Right lobe of liver (tissue), 6 donors: Measurements from ENCODE around the gene ORC6. TPM values are rescaled to one million over a fixed set of nuclear protein-coding genes. Genes with fewer than 3 reads are reported as not detected.
A peak's percentile ranks its signal among the peaks of the same experiment; 100 is the strongest.

Source experiments
- ATAC-seq, 4 donors: fragments of 200-7000 bp; cut with Tn5 transposase; one replicate each; pipeline ENCODE4 v1.9.1; 2020; ENCODE audit warnings: mild to moderate bottlenecking in 4 of 4, moderate library complexity in 4 of 4
- DNase-seq, 3 donors: peaks; one replicate each; pipeline ENCODE4 v3.0.0-alpha.2; 2020
- H3K27ac ChIP-seq, 3 donors: fragments of 200-600 bp; one replicate each; pipeline ENCODE4 v1.8.0; 2022
- H3K27me3 ChIP-seq, 2 donors: fragments of 200-600 bp; one replicate each; pipeline ENCODE4 v1.8.0; 2022
- H3K36me3 ChIP-seq, 4 donors: fragments of 200-600 bp; sonication (generic) in 1 of 4; one replicate each; pipeline versions ENCODE4 v1.5.1 to v1.8.0; 2017 to 2022; ENCODE audit warnings: control low read depth in 1 of 4
- H3K4me1 ChIP-seq, 4 donors: fragments of 200-600 bp; sonication (generic) in 1 of 4; one replicate each; pipeline versions ENCODE4 v1.5.1 to v1.8.0; 2017 to 2022; ENCODE audit warnings: control low read depth in 1 of 4
- H3K4me3 ChIP-seq, 3 donors: fragments of 200-600 bp; one replicate each; pipeline ENCODE4 v1.8.0; 2022
- H3K9me3 ChIP-seq, 4 donors: fragments of 200-600 bp; sonication (generic) in 1 of 4; one replicate each; pipeline versions ENCODE4 v1.5.1 to v1.8.0; 2017 to 2022; ENCODE audit warnings: control low read depth in 1 of 4
- CTCF ChIP-seq, 4 donors: fragments of 200-600 bp in 3 of 4; fragments of 450-650 bp in 1 of 4; IDR thresholded peaks; one replicate each; pipeline versions ENCODE4 v1.5.1 to v1.8.0; 2016 to 2022; ENCODE audit warnings: antibody characterized with exemption in 4 of 4, mild to moderate bottlenecking in 2 of 4
- POLR2A ChIP-seq: fragments of 450-650 bp; IDR thresholded peaks from one replicate; pipeline ENCODE4 v1.6.1; 2017; ENCODE audit warnings: antibody characterized with exemption, mild to moderate bottlenecking
- WGBS: methylation state at CpG from one replicate; pipeline ENCODE4 v1.1.6; 2018; ENCODE audit warnings: low coverage, low lambda C conversion rate; ENCODE audit not compliant: insufficient coverage; ENCODE audit errors: missing lambda C conversion rate; 5-methylcytosine and 5-hydroxymethylcytosine counted together
- intact Hi-C, 2 donors: fragments of 100-400 bp; cut with DNase I; formaldehyde crosslinking; loops; one replicate each; pipeline versions ENCODE4 v1.11.2 to v1.14.1; 2022
- total RNA-seq, 6 experiments: library from RNA; depleted of rRNA in 2 of 6; stranded (reverse); fragments of >200 nt in 2 of 6; fragmentation: NEBNext Ultra II Directional in 3 of 6; extraction: Animal tissue kit (Norgen Biotek cat#: 25700) in 3 of 6; gene quantifications; one replicate each; pipeline versions ENCODE4 v1.1.0 to v1.2.4, GENCODE V29; 2016 to 2023
- donor health status: DM: no; HTN: yes; CAD: no.
- donor health status: DM: no; HTN: no; CAD: no.
- donor health status: DM: no; HTN: no; CAD: no.
- donor health status: DM: no; HTN: yes; CAD: no.
- donor health status: DM: no; HTN: yes; CAD: no.

ORC6 gene
- total RNA-seq, 6 experiments from 2014 or later: 0.18 to 4.8 (median 0.76) TPM

GRCh38 chr16:46746821-46747776 lies 57.6 kb downstream of the ORC6 start:
- WGBS: 62% methylated on average over 4 of the region's 15 CpGs
- DNase-seq: no peak
- intact Hi-C loops: no loop called here

More at GRCh38 chr16:46746821-46747776, 57.6 kb downstream of the ORC6 start:
- Histone ChIP-seq H3K27ac (no peak overlapping the region), H3K36me3 (no peaks in the 10 kb centered on the region), H3K4me3 (no peak overlapping the region), H3K4me1 (no peaks in the 10 kb centered on the region), H3K27me3 (no peaks in the 10 kb centered on the region), H3K9me3 (no peaks in the 10 kb centered on the region)
- no peak for TF ChIP-seq CTCF (IDR thresholded peaks at IDR 0.05)
- no peak for TF ChIP-seq POLR2A
- peak in 1 of 4 donors; percentile 14 for ATAC-seq

Other genes starting within 250 kb of the ORC6 start
- under 1 TPM in 5 of 6 experiments, not detected in 1; 0.18 to 0.93 (median 0.66) TPM for gene SHCBP1, start 68.3 kb upstream of the ORC6 start, total RNA-seq
- 10 to 100 TPM; 18.0 to 36.5 (median 28.9) TPM for gene VPS35, start 481 bp upstream of the ORC6 start, total RNA-seq
- gene MYLK3, start 58.7 kb downstream of the ORC6 start, total RNA-seq: under 1 TPM; 0.06 to 0.44 (median 0.23) TPM
- gene C16orf87, start 141.5 kb downstream of the ORC6 start, total RNA-seq: 1 to 10 TPM; 5.5 to 9.8 (median 7.4) TPM
- 100 to 1,000 TPM in 2 of 6 experiments, 10 to 100 TPM in 4; 30.8 to 163 (median 92.0) TPM for gene GPT2, start 194.7 kb downstream of the ORC6 start, total RNA-seq